Parietal lobe (tissue), 1 donor: ENCODE results near the gene DQX1. TPM values are rescaled to one million over a fixed set of nuclear protein-coding genes. Genes with fewer than 3 reads are reported as not detected.

Experiments used
- total RNA-seq: library from RNA; depleted of rRNA; stranded (reverse); fragments of >200 nt; gene quantifications from one replicate; pipeline ENCODE4 v1.2.3, GENCODE V29; 2014

DQX1 gene, protein sequence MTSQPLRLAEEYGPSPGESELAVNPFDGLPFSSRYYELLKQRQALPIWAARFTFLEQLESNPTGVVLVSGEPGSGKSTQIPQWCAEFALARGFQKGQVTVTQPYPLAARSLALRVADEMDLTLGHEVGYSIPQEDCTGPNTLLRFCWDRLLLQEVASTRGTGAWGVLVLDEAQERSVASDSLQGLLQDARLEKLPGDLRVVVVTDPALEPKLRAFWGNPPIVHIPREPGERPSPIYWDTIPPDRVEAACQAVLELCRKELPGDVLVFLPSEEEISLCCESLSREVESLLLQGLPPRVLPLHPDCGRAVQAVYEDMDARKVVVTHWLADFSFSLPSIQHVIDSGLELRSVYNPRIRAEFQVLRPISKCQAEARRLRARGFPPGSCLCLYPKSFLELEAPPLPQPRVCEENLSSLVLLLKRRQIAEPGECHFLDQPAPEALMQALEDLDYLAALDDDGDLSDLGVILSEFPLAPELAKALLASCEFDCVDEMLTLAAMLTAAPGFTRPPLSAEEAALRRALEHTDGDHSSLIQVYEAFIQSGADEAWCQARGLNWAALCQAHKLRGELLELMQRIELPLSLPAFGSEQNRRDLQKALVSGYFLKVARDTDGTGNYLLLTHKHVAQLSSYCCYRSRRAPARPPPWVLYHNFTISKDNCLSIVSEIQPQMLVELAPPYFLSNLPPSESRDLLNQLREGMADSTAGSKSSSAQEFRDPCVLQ
- total RNA-seq: not detected

DNA sequence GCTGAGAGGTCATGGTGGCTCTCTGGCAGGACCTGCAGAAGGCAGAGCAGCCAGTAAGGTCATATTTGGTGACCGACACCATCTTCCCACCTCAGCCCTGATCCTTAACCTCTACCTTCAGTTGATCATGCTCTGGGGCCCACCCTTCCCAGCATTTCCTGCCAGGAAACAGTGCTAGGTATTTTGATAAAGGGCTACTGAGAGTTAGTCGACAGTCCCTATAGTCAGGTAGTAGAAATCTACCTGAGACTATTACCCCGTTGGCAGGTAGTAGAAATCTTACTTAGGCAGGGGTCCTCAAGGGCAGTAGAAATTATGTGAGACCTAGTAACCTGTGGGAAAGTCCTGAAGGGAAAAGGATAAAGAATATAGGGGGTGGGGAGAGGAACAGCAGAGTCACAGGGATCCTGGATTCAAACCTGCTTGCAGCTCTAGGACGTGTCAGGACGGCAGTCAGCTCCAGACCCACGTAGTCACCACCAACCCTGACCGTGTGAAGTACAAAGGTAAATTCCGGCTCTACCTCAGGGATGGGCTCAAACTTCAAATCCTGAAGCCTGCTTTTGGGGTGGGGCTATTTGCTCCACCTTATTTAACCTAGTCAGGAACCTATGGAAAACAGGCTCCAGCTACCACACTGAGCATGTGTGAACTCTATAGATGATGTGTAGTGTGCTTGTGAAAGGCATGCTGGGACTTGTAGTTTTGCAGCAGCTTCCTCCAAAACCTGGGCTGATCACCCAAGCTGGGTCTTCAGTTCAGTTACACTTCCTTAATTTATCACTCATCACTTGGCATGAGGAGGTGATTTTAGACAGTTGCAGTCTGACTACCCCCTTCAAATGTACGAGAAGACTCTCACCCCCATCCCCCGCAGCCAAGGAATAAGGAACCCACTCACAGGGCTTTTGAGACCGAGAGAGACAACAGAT, at the start of gene DQX1:
DQX1 (minus strand) TSS at position 515 of the 932 bp plus-strand sequence; CDS start at position 13, 502 bp downstream.

DNA sequence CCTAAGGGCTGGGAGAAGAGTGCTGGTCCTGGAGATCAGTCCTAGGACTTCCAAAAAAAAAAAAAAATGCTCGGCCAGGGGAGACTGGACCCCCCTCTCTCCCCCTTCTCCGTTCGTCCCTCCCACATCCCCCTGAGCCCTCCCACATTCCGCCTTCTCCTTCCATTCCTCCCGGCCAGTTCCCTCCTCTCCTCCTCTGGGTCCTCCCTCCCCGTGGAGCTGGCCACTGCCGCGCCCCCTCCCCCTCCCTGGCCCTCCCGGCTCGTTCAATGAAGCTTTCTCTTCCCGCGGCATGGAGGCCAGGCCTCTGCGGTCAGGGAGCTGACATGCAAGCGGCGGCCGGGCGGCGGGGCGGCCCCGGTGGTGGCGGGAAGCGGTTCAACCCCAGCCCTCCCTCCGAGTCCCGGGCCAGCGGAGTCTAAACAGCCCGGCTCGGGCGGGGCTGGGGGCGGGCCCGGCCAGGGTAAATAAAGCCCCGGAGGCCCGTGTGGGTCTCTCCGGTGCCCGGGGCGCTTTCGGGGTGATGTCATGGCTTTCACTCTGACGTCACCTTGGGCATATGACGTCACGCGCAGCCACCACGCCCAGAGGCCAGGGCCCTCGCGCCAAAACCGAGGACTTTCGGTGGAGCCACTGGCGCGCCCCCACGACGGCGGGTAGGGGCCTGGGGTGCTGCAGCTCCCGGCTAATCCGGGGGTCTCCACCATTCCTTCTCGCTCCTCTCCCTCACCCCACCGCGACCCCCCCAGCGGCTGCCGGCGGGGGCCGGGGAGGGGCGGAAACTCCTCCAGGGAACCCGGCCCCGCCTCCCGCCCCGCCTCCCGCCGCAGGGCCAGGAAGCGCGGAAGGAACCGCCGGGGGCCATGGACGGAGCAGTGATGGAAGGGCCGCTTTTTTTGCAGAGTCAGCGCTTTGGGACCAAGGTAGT, 28.1 kb upstream of the DQX1 start, which contains the start of the genes DOK1 and LOXL3:
DOK1 (plus strand) TSS at position 829 of the 928 bp plus-strand sequence; CDS start at position 864, 35 bp downstream.
LOXL3 (minus strand) TSS at position 51 of the 928 bp plus-strand sequence. CDS start 1,308 bp downstream, outside the sequence.

DNA sequence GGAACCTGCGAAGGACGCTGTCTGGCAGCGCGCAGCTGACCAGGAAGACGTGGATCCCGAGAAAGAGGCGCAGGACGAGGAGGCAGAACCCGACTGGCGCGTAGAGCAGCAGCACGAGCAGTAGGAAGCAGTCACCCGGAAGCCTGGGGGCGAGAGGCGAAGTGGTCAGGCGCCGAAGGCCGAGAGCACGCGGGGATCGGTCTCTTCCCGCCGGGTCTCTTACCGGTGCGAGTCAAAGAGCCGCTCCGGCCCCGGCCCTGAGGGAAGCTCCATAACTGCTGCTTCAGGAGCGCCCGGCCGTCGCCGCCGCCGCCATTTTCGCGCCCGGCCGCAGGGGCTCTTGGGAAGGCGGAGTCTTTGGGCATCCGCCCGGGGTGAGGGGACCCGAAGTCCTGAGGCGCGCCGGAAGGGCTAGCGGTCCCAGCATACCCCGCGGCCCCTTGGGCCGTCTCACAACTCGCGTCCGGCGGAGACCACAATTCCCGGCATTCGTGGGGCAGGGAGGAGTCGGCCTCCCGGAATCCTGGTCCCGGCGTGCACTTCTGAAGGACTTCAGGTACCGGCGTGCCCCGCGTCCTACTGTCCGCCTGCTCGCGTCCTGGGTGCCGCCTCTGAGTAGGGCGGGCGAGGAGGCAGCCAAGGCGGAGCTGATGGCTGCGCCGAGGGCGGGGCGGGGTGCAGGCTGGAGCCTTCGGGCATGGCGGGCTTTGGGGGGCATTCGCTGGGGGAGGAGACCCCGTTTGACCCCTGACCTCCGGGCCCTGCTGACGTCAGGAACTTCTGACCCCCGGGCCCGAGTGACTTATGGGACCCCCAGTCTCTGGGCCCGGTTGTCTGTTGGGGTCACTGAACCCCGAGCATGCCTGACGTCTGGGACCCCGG, 3.6 kb upstream of the DQX1 start, which contains the start of the genes AUP1 and HTRA2:
AUP1 (minus strand) TSS at position 350 of the 882 bp plus-strand sequence; CDS start at position 273, 77 bp downstream.
HTRA2 (plus strand) TSS at position 577 of the 882 bp plus-strand sequence; CDS start at position 651, 74 bp downstream.

GRCh38 chr2:74514368-74515270, 11.4 kb downstream of the DQX1 start, which contains the start of gene TLX2:
TLX2 (plus strand) TSS chr2:74514450; CDS start chr2:74514807, 357 bp downstream.

DNA sequence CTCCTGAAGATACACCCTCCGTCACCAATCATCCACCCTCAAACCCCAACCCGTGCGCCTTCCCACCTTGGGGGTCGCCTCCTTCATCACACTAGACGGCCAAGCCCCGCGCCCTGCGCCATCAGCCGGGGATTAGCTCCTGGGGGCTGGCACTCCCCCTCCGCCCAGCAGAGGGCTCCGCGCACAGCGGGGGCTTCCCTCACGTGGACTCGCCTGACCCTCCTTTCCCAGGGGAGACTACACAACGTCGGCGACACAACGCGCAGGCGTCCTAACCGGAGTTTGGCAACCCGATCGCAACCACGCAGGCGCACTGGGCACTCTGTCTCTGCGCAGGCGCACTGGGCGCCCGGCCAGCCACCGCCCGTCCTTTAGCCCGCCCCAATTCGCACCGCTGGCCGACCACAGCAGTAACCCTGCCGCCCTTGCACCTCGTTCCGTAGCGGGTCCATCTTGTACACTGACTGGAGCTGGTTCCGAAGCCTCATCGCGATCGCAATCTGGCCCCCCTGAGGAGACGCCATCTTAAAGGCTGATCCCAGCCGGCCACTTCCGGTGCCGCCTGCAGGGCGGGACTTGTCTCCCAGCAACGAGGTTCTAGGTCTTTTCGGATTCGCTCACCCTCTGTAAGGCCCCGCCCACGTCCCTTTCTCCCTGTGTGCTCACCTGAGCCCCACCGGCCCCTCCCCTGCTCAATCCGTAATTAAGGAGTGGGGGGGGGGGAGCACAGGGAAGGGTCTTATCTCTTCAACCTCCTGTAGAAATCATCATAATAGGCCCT, 18.7 kb downstream of the DQX1 start, which contains the start of gene PCGF1:
PCGF1 (minus strand) TSS at position 551 of the 781 bp plus-strand sequence; CDS start at position 524, 27 bp downstream.

GRCh38 chr2:74499267-74499939, 26.6 kb downstream of the DQX1 start, which contains the start of gene LBX2:
LBX2 (minus strand) TSS chr2:74499603; CDS start chr2:74499537, 66 bp downstream.

DNA sequence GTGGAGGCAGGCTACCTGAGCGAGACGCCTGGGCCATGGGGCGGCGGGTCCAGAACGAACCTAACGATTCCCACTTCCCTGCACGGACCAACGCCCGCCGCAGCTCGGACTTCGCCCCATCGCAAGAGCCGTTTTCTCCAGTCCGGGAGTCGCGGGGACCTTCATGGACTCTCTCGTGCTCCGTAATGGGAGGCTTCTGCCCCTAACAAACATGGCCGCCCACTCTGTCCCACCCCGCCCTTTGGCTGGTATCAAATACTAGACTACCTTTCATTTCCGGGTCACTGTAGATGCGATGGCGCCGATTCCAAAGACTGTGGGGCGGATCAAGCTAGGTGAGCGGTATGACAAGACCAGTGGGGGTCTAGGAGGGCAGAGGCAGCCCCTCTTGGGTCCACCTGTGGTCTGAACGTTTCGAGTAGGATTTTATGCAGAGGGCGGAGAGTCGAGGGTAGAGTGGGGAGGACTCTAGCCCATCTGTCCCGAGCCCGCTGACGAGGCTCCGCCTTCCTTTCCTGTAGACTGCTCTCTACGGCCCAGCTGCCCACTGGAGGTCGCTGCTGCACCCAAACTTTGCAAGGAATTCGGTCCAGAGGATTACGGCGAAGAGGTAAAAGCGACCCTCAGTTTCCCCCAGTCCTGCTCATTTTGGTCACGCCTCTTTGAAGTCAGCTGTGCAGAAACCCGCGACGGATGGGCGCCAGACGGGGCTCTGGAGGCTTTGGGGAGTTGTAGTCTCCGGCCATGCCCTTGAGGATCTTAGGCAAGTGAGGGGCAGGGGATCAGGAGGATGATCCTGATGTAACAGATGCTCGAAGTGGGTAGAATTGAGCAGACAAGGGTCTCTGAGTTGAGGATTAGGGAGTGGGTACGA, 43.0 kb downstream of the DQX1 start, which contains the start of the genes CCDC142 and TTC31:
CCDC142 (minus strand) TSS at position 198 of the 874 bp plus-strand sequence; CDS start at position 37, 161 bp downstream.
TTC31 (plus strand) TSS at position 281 of the 874 bp plus-strand sequence; CDS start at position 296, 15 bp downstream.

DNA sequence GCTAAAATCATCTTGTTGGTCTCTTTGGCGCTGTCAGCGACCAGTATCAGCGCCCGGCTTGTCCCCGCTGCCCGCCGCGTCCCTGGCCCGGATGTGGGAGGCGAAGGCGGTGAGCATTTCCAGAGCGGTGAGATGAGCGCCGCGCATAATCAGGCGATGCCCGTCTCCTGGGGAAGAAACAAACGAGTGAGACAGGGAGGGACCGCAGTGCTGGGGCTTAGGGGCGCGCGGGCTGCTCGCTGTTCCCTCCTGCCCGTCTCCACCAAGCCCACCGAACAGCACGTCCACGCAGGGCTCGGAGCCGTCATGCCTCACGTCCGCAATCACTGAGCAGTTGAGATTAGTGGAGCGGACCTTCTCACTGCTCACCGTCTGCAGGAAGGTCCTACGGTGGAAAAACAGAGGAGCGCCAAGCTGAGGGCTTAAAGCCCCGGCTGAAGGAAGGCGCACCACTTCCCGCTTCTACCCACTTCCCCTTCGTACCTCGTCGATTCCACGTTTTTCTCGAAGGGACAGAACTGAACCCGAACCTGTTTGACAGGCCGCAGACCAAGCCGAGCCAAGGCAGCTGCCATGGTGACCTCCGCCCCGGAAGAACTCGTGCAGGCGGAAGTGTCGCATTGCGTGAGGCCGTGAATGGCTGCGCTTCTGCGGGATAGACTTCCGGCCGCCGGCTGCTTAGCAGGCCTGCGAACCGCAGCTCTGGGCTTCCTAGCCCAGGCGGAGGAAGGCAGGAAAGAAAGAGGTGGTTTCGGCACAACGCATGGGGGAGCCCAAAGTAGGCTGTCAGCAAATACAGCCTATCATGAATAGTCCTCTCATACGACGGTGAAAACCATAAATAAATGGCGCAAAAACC, 53.7 kb downstream of the DQX1 start, which contains the start of gene MRPL53:
MRPL53 (minus strand) TSS at position 595 of the 859 bp plus-strand sequence; CDS start at position 575, 20 bp downstream.

Other genes starting within 250 kb of the DQX1 start
- 13.8 TPM for gene SLC4A5, start 182.8 kb downstream of the DQX1 start, total RNA-seq
- 142 TPM for gene DCTN1, start 145.9 kb downstream of the DQX1 start, total RNA-seq
- gene C2orf81, start 104.6 kb downstream of the DQX1 start, total RNA-seq: 1.6 TPM
- 38.2 TPM for gene WDR54, start 104.5 kb downstream of the DQX1 start, total RNA-seq
- 5.0 TPM for gene RTKN, start 84.3 kb downstream of the DQX1 start, total RNA-seq
- gene INO80B, start 71.1 kb downstream of the DQX1 start, total RNA-seq: 14.4 TPM
- 25.7 TPM for gene WBP1, start 67.8 kb downstream of the DQX1 start, total RNA-seq
- gene MOGS, start 60.8 kb downstream of the DQX1 start, total RNA-seq: 26.9 TPM
- 17.8 TPM for gene MRPL53, start 53.6 kb downstream of the DQX1 start, total RNA-seq
- 76.4 TPM for gene CCDC142, start 43.2 kb downstream of the DQX1 start, total RNA-seq
- gene TTC31, start 43.1 kb downstream of the DQX1 start, total RNA-seq: 23.8 TPM
- not detected for gene LBX2, start 26.6 kb downstream of the DQX1 start, total RNA-seq
- 6.6 TPM for gene PCGF1, start 18.5 kb downstream of the DQX1 start, total RNA-seq
- not detected for gene TLX2, start 11.8 kb downstream of the DQX1 start, total RNA-seq
- 51.3 TPM for gene AUP1, start 3.5 kb upstream of the DQX1 start, total RNA-seq
- 53.2 TPM for gene HTRA2, start 3.7 kb upstream of the DQX1 start, total RNA-seq
- 19.4 TPM for gene LOXL3, start 27.7 kb upstream of the DQX1 start, total RNA-seq
- 3.8 TPM for gene DOK1, start 28.5 kb upstream of the DQX1 start, total RNA-seq
- not detected for gene M1AP, start 122.1 kb upstream of the DQX1 start, total RNA-seq
- gene SEMA4F, start 128.0 kb upstream of the DQX1 start, total RNA-seq: 20.7 TPM